Epithelial cell of esophagus (primary cell): Measurements from ENCODE around the gene PROB1.

ENCODE experiments used
- DNase-seq: peaks from one replicate; pipeline ENCODE4 v3.0.0; 2010; ENCODE audit warnings: low read depth
- H3K4me3 ChIP-seq: 2 replicates; pipeline ENCODE4 v1.5.1; 2011; ENCODE audit warnings: mild to moderate bottlenecking, low read length, control low read depth
- TF ChIP-seq, protein P1 (sequence below): IDR thresholded peaks from 2 replicates; pipeline ENCODE4 v1.5.1; 2011; ENCODE audit warnings: low read depth, mild to moderate bottlenecking, low read length, control low read depth, inconsistent platforms; ENCODE audit not compliant: insufficient read depth; ENCODE audit errors: missing control alignments

PROB1 gene

DNA sequence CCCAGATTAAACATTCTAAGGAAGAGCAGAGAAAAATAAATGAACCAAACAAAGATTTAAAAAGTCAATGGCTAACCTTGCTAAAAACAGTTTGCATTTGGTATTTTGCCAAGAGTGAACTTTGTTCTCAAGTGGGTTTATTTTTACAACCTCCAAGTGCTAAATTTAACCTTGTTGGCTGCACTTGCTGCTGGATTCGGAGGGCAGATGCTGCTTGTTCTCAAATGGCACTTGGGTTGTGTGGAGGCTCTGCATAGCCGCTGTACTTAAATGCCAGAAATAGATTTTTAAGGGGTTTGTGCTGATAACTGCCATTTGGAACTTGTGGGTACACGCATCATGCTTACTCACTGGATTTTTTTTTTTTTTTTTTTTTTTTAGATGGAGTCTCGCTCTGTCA is 22.3 kb upstream of the PROB1 start:
- peak; percentile 26 for DNase-seq
- no peak overlapping the region for H3K4me3 ChIP-seq
- TF ChIP-seq, protein P1, sequence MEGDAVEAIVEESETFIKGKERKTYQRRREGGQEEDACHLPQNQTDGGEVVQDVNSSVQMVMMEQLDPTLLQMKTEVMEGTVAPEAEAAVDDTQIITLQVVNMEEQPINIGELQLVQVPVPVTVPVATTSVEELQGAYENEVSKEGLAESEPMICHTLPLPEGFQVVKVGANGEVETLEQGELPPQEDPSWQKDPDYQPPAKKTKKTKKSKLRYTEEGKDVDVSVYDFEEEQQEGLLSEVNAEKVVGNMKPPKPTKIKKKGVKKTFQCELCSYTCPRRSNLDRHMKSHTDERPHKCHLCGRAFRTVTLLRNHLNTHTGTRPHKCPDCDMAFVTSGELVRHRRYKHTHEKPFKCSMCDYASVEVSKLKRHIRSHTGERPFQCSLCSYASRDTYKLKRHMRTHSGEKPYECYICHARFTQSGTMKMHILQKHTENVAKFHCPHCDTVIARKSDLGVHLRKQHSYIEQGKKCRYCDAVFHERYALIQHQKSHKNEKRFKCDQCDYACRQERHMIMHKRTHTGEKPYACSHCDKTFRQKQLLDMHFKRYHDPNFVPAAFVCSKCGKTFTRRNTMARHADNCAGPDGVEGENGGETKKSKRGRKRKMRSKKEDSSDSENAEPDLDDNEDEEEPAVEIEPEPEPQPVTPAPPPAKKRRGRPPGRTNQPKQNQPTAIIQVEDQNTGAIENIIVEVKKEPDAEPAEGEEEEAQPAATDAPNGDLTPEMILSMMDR = no peak

GRCh38 chr5:139416651-139417050 is 21.7 kb upstream of the PROB1 start:
- no peak overlapping the region for H3K4me3 ChIP-seq
- DNase-seq = no peak
- TF ChIP-seq, protein P1 = no peak

DNA sequence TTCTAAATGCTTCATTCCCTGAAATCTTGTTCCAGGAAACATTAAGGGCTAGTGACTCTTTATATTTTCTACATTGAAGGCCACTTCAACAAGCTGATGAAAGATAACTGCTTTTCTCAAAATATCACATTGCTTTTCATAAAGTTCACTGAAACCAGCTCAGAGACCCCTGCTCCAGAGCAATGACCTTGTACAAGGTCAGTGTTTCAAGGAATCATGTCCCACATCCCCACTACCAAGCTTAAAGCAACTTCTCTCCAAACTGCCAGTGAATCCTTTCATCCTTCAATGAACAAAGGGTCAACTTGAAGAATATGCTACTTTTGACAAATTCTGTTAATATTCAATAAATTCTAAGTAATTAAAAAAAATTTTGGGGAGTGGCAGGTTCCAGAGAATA is 21.0 kb upstream of the PROB1 start:
- TF ChIP-seq, protein P1 = no peak

GRCh38 chr5:139415221-139415861 is 20.4 kb upstream of the PROB1 start:
- H3K4me3 ChIP-seq = no peak overlapping the region
- TF ChIP-seq, protein P1 = no peak
- peak; percentile 90 for DNase-seq

More for the DNA sequence above, 21.0 kb upstream of the PROB1 start:
- DNase-seq = no peak
- H3K4me3 ChIP-seq = no peak overlapping the region

GRCh38 chr5:139414581-139415130 is 19.8 kb upstream of the PROB1 start:
- H3K4me3 ChIP-seq = no peak overlapping the region
- DNase-seq = no peak
- TF ChIP-seq, protein P1 = no peak

DNA sequence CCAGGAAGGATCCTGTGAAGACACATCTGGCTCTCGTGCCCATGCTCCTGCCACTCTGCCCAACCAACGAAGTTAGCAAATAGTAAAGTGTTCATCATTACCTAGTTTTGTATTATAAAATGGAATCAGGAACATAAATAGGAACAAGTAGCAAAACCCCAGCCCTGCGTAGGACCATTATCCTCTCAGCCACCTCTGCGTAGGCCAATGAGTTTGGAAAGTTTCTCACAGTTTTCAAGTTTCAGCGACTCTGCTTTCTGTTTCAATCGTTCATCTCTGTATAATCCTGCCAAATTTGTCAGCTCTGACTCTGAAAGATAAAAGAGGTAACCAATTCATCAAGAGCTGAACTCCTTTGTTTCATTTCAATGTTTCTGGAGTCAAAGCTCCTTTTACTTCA is 19.1 kb upstream of the PROB1 start:
- DNase-seq = no peak
- H3K4me3 ChIP-seq = no peak overlapping the region
- TF ChIP-seq, protein P1 = no peak

GRCh38 chr5:139413153-139413552 is 18.2 kb upstream of the PROB1 start:
- no peak overlapping the region for H3K4me3 ChIP-seq
- no peak for DNase-seq
- TF ChIP-seq, protein P1 = no peak
